ENCODE measurements around the gene TNNI3K. TPM values are rescaled to one million over a fixed set of nuclear protein-coding genes. Genes with fewer than 3 reads are reported as not detected.

Gene TNNI3K
- total RNA-seq, 2 donors from 2014 or later, result 0.52 to 1.2 TPM

GRCh38 chr1:74388855-74389254 is 153.7 kb downstream of the TNNI3K start:
- Mint-ChIP-seq H3K9me3 (no peaks in the 10 kb centered on the region), H3K27me3 (peaks cover 6% of the 10 kb centered on the region), H3K36me3 (ENCODE audit: low read depth) (no peaks in the 10 kb centered on the region), H3K27ac (no peak overlapping the region), H3K4me1 (no peaks in the 10 kb centered on the region), H3K4me3 (no peak overlapping the region)
- ATAC-seq (replicated peaks), result no peak

GRCh38 chr1:74392186-74392585 is 157.0 kb downstream of the TNNI3K start:
- H3K27me3 Mint-ChIP-seq, result peaks cover 6% of the 10 kb centered on the region
- H3K36me3 Mint-ChIP-seq (ENCODE audit: low read depth), result no peaks in the 10 kb centered on the region
- no peak for ATAC-seq (replicated peaks)
- H3K9me3 Mint-ChIP-seq, result no peaks in the 10 kb centered on the region
- no peak overlapping the region for H3K27ac Mint-ChIP-seq
- peaks cover 3% of the 10 kb centered on the region for H3K4me1 Mint-ChIP-seq
- no peak overlapping the region for H3K4me3 Mint-ChIP-seq

GRCh38 chr1:74392840-74393239 is 157.7 kb downstream of the TNNI3K start:
- Mint-ChIP-seq H3K36me3 (ENCODE audit: low read depth) (no peaks in the 10 kb centered on the region), H3K4me1 (peaks cover 4% of the 10 kb centered on the region), H3K27ac (no peak overlapping the region), H3K9me3 (no peaks in the 10 kb centered on the region), H3K4me3 (no peak overlapping the region), H3K27me3 (peaks cover 6% of the 10 kb centered on the region)
- ATAC-seq (replicated peaks), result no peak

GRCh38 chr1:74395571-74395970 is 160.4 kb downstream of the TNNI3K start:
- peaks cover 6% of the 10 kb centered on the region for H3K27me3 Mint-ChIP-seq
- no peaks in the 10 kb centered on the region for H3K36me3 Mint-ChIP-seq (ENCODE audit: low read depth)
- no peak overlapping the region for H3K4me3 Mint-ChIP-seq
- H3K9me3 Mint-ChIP-seq, result no peaks in the 10 kb centered on the region
- no peak for ATAC-seq (replicated peaks)
- H3K27ac Mint-ChIP-seq, result no peak overlapping the region
- peaks cover 4% of the 10 kb centered on the region for H3K4me1 Mint-ChIP-seq

GRCh38 chr1:74396462-74396861 is 161.3 kb downstream of the TNNI3K start:
- no peak for ATAC-seq (replicated peaks)
- Mint-ChIP-seq H3K9me3 (no peaks in the 10 kb centered on the region), H3K27me3 (peaks cover 2% of the 10 kb centered on the region), H3K27ac (no peak overlapping the region), H3K4me1 (peaks cover 4% of the 10 kb centered on the region), H3K36me3 (ENCODE audit: low read depth) (no peaks in the 10 kb centered on the region), H3K4me3 (no peak overlapping the region)

- H3K36me3 Mint-ChIP-seq (ENCODE audit: low read depth), result no peaks in the 10 kb centered on the region
- no peak for ATAC-seq (replicated peaks)
- H3K9me3 Mint-ChIP-seq, result no peaks in the 10 kb centered on the region
- no peak overlapping the region for H3K4me3 Mint-ChIP-seq
- peaks cover 4% of the 10 kb centered on the region for H3K4me1 Mint-ChIP-seq
- no peak overlapping the region for H3K27ac Mint-ChIP-seq
- H3K27me3 Mint-ChIP-seq, result no peaks in the 10 kb centered on the region
Observed at GRCh38 chr1:74396933-74397332, 161.7 kb downstream of the TNNI3K start.

- Mint-ChIP-seq H3K27ac (no peak overlapping the region), H3K4me1 (peaks cover 4% of the 10 kb centered on the region), H3K4me3 (no peak overlapping the region), H3K36me3 (ENCODE audit: low read depth) (no peaks in the 10 kb centered on the region), H3K9me3 (no peaks in the 10 kb centered on the region), H3K27me3 (peaks cover 3% of the 10 kb centered on the region)
- ATAC-seq (replicated peaks), result peak; percentile 57
Observed at GRCh38 chr1:74399249-74399648, 164.1 kb downstream of the TNNI3K start.

- Mint-ChIP-seq H3K27me3 (peaks cover 4% of the 10 kb centered on the region), H3K36me3 (ENCODE audit: low read depth) (no peaks in the 10 kb centered on the region), H3K4me3 (no peak overlapping the region), H3K9me3 (no peaks in the 10 kb centered on the region), H3K27ac (no peak overlapping the region), H3K4me1 (no peaks in the 10 kb centered on the region)
- no peak for ATAC-seq (replicated peaks)
Observed at GRCh38 chr1:74402873-74403272, 167.7 kb downstream of the TNNI3K start.

- no peak for ATAC-seq (replicated peaks)
- Mint-ChIP-seq H3K27me3 (peaks cover 4% of the 10 kb centered on the region), H3K27ac (no peak overlapping the region), H3K4me1 (no peaks in the 10 kb centered on the region), H3K9me3 (no peaks in the 10 kb centered on the region), H3K36me3 (ENCODE audit: low read depth) (no peaks in the 10 kb centered on the region), H3K4me3 (no peak overlapping the region)
Observed at GRCh38 chr1:74403606-74404005, 168.4 kb downstream of the TNNI3K start.

- no peaks in the 10 kb centered on the region for H3K4me1 Mint-ChIP-seq
- no peak overlapping the region for H3K4me3 Mint-ChIP-seq
- H3K27me3 Mint-ChIP-seq, result peaks cover 4% of the 10 kb centered on the region
- H3K36me3 Mint-ChIP-seq (ENCODE audit: low read depth), result no peaks in the 10 kb centered on the region
- H3K9me3 Mint-ChIP-seq, result no peaks in the 10 kb centered on the region
- H3K27ac Mint-ChIP-seq, result no peak overlapping the region
- ATAC-seq (replicated peaks), result no peak
Observed at GRCh38 chr1:74406759-74407158, 171.6 kb downstream of the TNNI3K start.

- H3K9me3 Mint-ChIP-seq, result no peaks in the 10 kb centered on the region
- no peak overlapping the region for H3K27ac Mint-ChIP-seq
- ATAC-seq (replicated peaks), result no peak
- H3K4me1 Mint-ChIP-seq, result no peaks in the 10 kb centered on the region
- no peak overlapping the region for H3K4me3 Mint-ChIP-seq
- H3K36me3 Mint-ChIP-seq (ENCODE audit: low read depth), result no peaks in the 10 kb centered on the region
- peaks cover 7% of the 10 kb centered on the region for H3K27me3 Mint-ChIP-seq
Observed at GRCh38 chr1:74407902-74408301, 172.7 kb downstream of the TNNI3K start.

GRCh38 chr1:74412244-74412643 is 177.1 kb downstream of the TNNI3K start:
- H3K4me1 Mint-ChIP-seq, result no peaks in the 10 kb centered on the region
- no peak overlapping the region for H3K27ac Mint-ChIP-seq
- no peak for ATAC-seq (replicated peaks)
- peaks cover 7% of the 10 kb centered on the region for H3K27me3 Mint-ChIP-seq
- no peaks in the 10 kb centered on the region for H3K36me3 Mint-ChIP-seq (ENCODE audit: low read depth)
- no peak overlapping the region for H3K4me3 Mint-ChIP-seq
- no peaks in the 10 kb centered on the region for H3K9me3 Mint-ChIP-seq

- no peak overlapping the region for H3K27ac Mint-ChIP-seq
- peaks cover 7% of the 10 kb centered on the region for H3K27me3 Mint-ChIP-seq
- no peaks in the 10 kb centered on the region for H3K4me1 Mint-ChIP-seq
- no peaks in the 10 kb centered on the region for H3K9me3 Mint-ChIP-seq
- H3K4me3 Mint-ChIP-seq, result no peak overlapping the region
- ATAC-seq (replicated peaks), result no peak
- H3K36me3 Mint-ChIP-seq (ENCODE audit: low read depth), result no peaks in the 10 kb centered on the region
Observed at GRCh38 chr1:74415935-74416334, 180.7 kb downstream of the TNNI3K start.

- H3K9me3 Mint-ChIP-seq, result no peaks in the 10 kb centered on the region
- peaks cover 8% of the 10 kb centered on the region for H3K27me3 Mint-ChIP-seq
- H3K4me1 Mint-ChIP-seq, result no peaks in the 10 kb centered on the region
- no peaks in the 10 kb centered on the region for H3K36me3 Mint-ChIP-seq (ENCODE audit: low read depth)
- no peak for ATAC-seq (replicated peaks)
- no peak overlapping the region for H3K27ac Mint-ChIP-seq
- H3K4me3 Mint-ChIP-seq, result no peak overlapping the region
Observed at GRCh38 chr1:74419611-74420010, 184.4 kb downstream of the TNNI3K start.

GRCh38 chr1:74420467-74420866 is 185.3 kb downstream of the TNNI3K start:
- no peak overlapping the region for H3K4me3 Mint-ChIP-seq
- H3K36me3 Mint-ChIP-seq (ENCODE audit: low read depth), result no peaks in the 10 kb centered on the region
- H3K4me1 Mint-ChIP-seq, result no peaks in the 10 kb centered on the region
- H3K27ac Mint-ChIP-seq, result no peak overlapping the region
- no peak for ATAC-seq (replicated peaks)
- peaks cover 11% of the 10 kb centered on the region for H3K27me3 Mint-ChIP-seq
- H3K9me3 Mint-ChIP-seq, result no peaks in the 10 kb centered on the region
